Loucy (cell line): ENCODE data around the gene PLEKHA4.

Experiments
- H2AFZ ChIP-seq: fragments of 200-600 bp; sonication (generic); 2 replicates; pipeline ENCODE4 v1.6.0; 2016; ENCODE audit warnings: antibody characterized with exemption, mild to moderate bottlenecking, low read length, moderate library complexity
- H3F3A ChIP-seq: fragments of 200-600 bp; 2 replicates; pipeline ENCODE4 v1.6.0; 2016; ENCODE audit warnings: antibody characterized with exemption, low read depth, mild to moderate bottlenecking
- H3K27me3 ChIP-seq: fragments of 200-600 bp; sonication (generic); 2 replicates; pipeline ENCODE4 v1.6.1; 2014; ENCODE audit warnings: low read length, mild to moderate bottlenecking; ENCODE audit not compliant: insufficient read depth, poor library complexity, severe bottlenecking
- H3K36me3 ChIP-seq: fragments of 200-600 bp; sonication (generic); 2 replicates; pipeline ENCODE4 v1.6.1; 2016; ENCODE audit warnings: low read length; ENCODE audit not compliant: insufficient read depth
- H3K4me1 ChIP-seq: fragments of 200-600 bp; sonication (generic); 2 replicates; pipeline ENCODE4 v1.5.1; 2014; ENCODE audit warnings: low read length, mild to moderate bottlenecking; ENCODE audit not compliant: insufficient read depth, poor library complexity, severe bottlenecking
- H3K4me2 ChIP-seq: fragments of 200-600 bp; sonication (generic); 2 replicates; pipeline ENCODE4 v1.6.0; 2014; ENCODE audit warnings: antibody characterized with exemption, low read length, low read depth, mild to moderate bottlenecking; ENCODE audit not compliant: poor library complexity, severe bottlenecking
- H3K4me3 ChIP-seq: fragments of 200-600 bp; sonication (generic); 2 replicates; pipeline ENCODE4 v1.5.1; 2014; ENCODE audit warnings: low read length, mild to moderate bottlenecking, mixed read lengths; ENCODE audit not compliant: poor library complexity, severe bottlenecking
- H3K79me2 ChIP-seq: fragments of 200-600 bp; sonication (generic); 2 replicates; pipeline ENCODE4 v1.6.1; 2014; ENCODE audit warnings: low read length; ENCODE audit not compliant: insufficient read depth
- H3K9ac ChIP-seq: fragments of 200-600 bp; sonication (generic); 2 replicates; pipeline ENCODE4 v1.6.0; 2014; ENCODE audit warnings: mild to moderate bottlenecking, low read depth, low read length, moderate library complexity; ENCODE audit not compliant: poor library complexity, severe bottlenecking
- H3K9me2 ChIP-seq: fragments of 200-600 bp; sonication (generic); replicated peaks from 2 replicates; pipeline ENCODE4 v1.6.1; 2016; ENCODE audit warnings: low read depth, low read length, mixed read lengths
- H3K9me3 ChIP-seq: fragments of 200-600 bp; sonication (generic); 2 replicates; pipeline ENCODE4 v1.6.1; 2014; ENCODE audit warnings: mild to moderate bottlenecking, antibody characterized with exemption, low read length, low read depth; ENCODE audit not compliant: insufficient read depth
- H4K20me1 ChIP-seq: fragments of 200-600 bp; sonication (generic); 2 replicates; pipeline ENCODE4 v1.6.0; 2014; ENCODE audit warnings: antibody characterized with exemption, low read length, mild to moderate bottlenecking; ENCODE audit not compliant: insufficient read depth, poor library complexity, severe bottlenecking
- EZH2phosphoT487 ChIP-seq: fragments of 200-600 bp; IDR thresholded peaks from 2 replicates; pipeline ENCODE4 v1.6.1; 2018; ENCODE audit warnings: antibody characterized with exemption, mild to moderate bottlenecking, moderate library complexity, borderline replicate concordance
- TF ChIP-seq, protein P1 (sequence below): fragments of 200-600 bp; sonication (generic); conservative IDR thresholded peaks from 2 replicates; pipeline ENCODE4 v1.5.1; 2014; ENCODE audit warnings: mild to moderate bottlenecking, antibody characterized with exemption, low read length

Gene PLEKHA4, protein sequence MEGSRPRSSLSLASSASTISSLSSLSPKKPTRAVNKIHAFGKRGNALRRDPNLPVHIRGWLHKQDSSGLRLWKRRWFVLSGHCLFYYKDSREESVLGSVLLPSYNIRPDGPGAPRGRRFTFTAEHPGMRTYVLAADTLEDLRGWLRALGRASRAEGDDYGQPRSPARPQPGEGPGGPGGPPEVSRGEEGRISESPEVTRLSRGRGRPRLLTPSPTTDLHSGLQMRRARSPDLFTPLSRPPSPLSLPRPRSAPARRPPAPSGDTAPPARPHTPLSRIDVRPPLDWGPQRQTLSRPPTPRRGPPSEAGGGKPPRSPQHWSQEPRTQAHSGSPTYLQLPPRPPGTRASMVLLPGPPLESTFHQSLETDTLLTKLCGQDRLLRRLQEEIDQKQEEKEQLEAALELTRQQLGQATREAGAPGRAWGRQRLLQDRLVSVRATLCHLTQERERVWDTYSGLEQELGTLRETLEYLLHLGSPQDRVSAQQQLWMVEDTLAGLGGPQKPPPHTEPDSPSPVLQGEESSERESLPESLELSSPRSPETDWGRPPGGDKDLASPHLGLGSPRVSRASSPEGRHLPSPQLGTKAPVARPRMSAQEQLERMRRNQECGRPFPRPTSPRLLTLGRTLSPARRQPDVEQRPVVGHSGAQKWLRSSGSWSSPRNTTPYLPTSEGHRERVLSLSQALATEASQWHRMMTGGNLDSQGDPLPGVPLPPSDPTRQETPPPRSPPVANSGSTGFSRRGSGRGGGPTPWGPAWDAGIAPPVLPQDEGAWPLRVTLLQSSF

DNA sequence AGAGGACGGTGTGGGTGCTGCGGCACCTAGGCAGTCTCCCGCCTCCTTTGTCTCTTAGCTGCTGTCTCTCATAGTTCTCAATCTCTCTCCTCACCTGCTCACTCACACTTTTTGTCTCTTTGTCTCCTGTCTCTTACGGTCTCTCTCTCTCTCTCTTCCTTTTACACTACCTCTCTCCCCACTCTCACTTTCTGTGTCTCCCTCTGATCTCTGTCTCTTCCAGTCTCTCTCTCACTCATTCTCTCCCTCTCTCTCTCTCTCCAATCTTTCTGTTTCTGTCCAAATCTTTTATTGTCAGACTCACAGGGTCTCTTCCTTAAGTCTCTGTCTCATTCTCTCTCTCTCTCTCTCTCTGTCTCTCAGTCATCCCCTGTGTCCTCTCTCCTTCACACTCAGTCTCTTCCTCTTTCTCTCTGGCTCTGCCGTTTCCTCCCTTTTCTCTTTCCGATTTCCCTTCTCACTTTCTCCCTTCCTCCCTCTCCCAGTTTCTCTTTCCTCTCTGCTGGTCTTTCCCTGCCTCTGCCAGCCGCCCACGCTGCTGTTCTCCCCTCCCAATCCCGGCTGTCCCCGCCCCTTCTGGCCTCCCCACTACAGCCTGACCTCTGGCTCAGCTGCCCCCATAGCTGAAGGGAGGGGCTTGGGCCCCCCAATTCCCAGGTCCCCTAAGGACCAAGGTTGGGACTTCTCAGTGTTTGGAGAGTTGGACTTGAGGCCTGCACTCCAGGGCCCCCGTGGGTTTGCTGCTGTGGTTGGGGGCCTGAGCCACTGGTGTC lies at the start of gene PLEKHA4:
Gene PLEKHA4, minus strand, starts transcription at position 504 of the 773 bp plus-strand sequence. CDS start 997 bp downstream, outside the sequence.
- Histone ChIP-seq H2AFZ (peak within 1 kb of the TSS; percentile 60; the same call in 1 of the 2 replicates), H3K9me2 (no peaks in the 10 kb centered on the region), H3K79me2 (peaks cover 9% of the 10 kb centered on the region; the same call in 1 of the 2 replicates), H3K4me3 (no peak within 1 kb of the TSS), H3F3A (no peaks in the 10 kb centered on the region), H4K20me1 (peaks cover 5% of the 10 kb centered on the region), H3K4me1 (peaks cover 7% of the 10 kb centered on the region), H3K36me3 (no peaks in the 10 kb centered on the region), H3K4me2 (no peak within 1 kb of the TSS), H3K27me3 (no peaks in the 10 kb centered on the region), H3K9me3 (no peaks in the 10 kb centered on the region), H3K9ac (no peak within 1 kb of the TSS)
- TF ChIP-seq EZH2phosphoT487: no peak
- TF ChIP-seq, protein P1, sequence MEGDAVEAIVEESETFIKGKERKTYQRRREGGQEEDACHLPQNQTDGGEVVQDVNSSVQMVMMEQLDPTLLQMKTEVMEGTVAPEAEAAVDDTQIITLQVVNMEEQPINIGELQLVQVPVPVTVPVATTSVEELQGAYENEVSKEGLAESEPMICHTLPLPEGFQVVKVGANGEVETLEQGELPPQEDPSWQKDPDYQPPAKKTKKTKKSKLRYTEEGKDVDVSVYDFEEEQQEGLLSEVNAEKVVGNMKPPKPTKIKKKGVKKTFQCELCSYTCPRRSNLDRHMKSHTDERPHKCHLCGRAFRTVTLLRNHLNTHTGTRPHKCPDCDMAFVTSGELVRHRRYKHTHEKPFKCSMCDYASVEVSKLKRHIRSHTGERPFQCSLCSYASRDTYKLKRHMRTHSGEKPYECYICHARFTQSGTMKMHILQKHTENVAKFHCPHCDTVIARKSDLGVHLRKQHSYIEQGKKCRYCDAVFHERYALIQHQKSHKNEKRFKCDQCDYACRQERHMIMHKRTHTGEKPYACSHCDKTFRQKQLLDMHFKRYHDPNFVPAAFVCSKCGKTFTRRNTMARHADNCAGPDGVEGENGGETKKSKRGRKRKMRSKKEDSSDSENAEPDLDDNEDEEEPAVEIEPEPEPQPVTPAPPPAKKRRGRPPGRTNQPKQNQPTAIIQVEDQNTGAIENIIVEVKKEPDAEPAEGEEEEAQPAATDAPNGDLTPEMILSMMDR: no peak

DNA sequence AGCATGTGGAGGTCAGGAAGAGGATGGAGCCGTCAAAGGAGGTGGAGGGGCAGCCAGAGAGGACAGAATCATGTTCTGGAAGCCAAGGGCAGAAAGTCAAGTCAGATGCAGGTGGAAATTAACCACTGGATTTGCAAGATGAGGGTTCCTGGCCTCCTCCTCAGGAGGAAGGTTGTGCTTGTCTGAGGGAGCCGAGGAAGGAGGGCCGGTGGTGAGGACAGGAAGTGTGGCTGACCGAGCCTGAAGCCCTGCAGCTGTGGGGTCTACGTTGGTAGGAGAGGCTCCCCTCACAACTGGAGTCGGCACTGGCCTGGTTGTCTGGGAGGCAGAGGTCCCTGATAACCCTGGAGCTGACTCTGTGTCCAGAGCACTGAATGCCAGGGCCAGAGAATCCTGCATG lies 49.7 kb upstream of the PLEKHA4 start:
- Histone ChIP-seq H3F3A (no peaks in the 10 kb centered on the region), H3K79me2 (no peaks in the 10 kb centered on the region), H3K9me2 (no peaks in the 10 kb centered on the region), H2AFZ (no peak overlapping the region), H4K20me1 (no peaks in the 10 kb centered on the region), H3K27me3 (no peaks in the 10 kb centered on the region), H3K4me2 (no peak overlapping the region), H3K36me3 (peaks cover 10% of the 10 kb centered on the region; the same call in 1 of the 2 replicates), H3K4me3 (no peak overlapping the region), H3K9me3 (no peaks in the 10 kb centered on the region), H3K4me1 (no peaks in the 10 kb centered on the region), H3K9ac (no peak overlapping the region)
- TF ChIP-seq EZH2phosphoT487: no peak
- TF ChIP-seq, protein P1: no peak

DNA sequence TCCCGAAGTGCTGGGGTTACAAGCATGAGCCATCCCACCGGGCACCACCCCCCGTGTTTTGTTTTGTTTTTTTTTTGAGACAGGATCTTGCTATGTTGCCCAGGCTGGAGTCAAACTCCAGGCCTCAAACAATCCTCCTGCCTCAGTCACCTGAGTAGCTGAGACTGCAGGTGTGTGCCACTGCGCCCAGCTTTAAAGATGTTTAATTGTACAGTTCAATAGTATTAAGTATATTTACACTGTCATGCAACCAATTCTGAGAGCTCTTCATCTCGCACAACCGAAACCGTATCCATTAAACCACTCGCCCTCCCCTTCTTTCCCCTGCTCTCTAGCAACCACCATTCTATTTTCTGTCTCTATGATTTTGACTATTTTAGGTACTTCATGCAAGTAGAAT lies 47.3 kb upstream of the PLEKHA4 start:
- H3K36me3 ChIP-seq: peaks cover 18% of the 10 kb centered on the region; the same call in 1 of the 2 replicates
- no peak for TF ChIP-seq EZH2phosphoT487
- TF ChIP-seq, protein P1: no peak

More for the DNA sequence above, 47.3 kb upstream of the PLEKHA4 start:
- Histone ChIP-seq H4K20me1 (no peaks in the 10 kb centered on the region), H3K9ac (no peak overlapping the region), H3K79me2 (no peaks in the 10 kb centered on the region), H3F3A (no peaks in the 10 kb centered on the region), H3K9me2 (no peaks in the 10 kb centered on the region), H3K4me2 (no peak overlapping the region), H3K4me3 (no peak overlapping the region), H2AFZ (no peak overlapping the region), H3K27me3 (no peaks in the 10 kb centered on the region), H3K4me1 (no peaks in the 10 kb centered on the region), H3K9me3 (no peaks in the 10 kb centered on the region)
